ENCODE data around the gene SCNN1B.
"Not testable (repeated sequence)": the region's sequence is repeated elsewhere in the genome, so short reads cannot be mapped to it uniquely, and the experiment has no call there.

The SCNN1B gene

GRCh38 chr16:23302045-23302956 is at the start of gene SCNN1B:
Gene SCNN1B (plus strand): TSS chr16:23302302. CDS start chr16:23348600, 46,298 bp downstream.
- no peak for ATAC-seq

- ATAC-seq, result no peak
These were observed 49.8 kb upstream of the SCNN1B start for GRCh38 chr16:23252310-23252709.

GRCh38 chr16:23253650-23254049 is 48.5 kb upstream of the SCNN1B start:
- not testable (repeated sequence) for ATAC-seq

GRCh38 chr16:23254338-23254737 is 47.8 kb upstream of the SCNN1B start:
- ATAC-seq, result no peak

GRCh38 chr16:23255000-23255399 is 47.1 kb upstream of the SCNN1B start:
- no peak for ATAC-seq

GRCh38 chr16:23256440-23256839 is 45.7 kb upstream of the SCNN1B start:
- ATAC-seq, result no peak

GRCh38 chr16:23257682-23258081 is 44.4 kb upstream of the SCNN1B start:
- no peak for ATAC-seq

- ATAC-seq, result no peak
These were observed 43.2 kb upstream of the SCNN1B start for GRCh38 chr16:23258919-23259237.

- ATAC-seq, result no peak
These were observed 34.5 kb upstream of the SCNN1B start for GRCh38 chr16:23267647-23268046.

GRCh38 chr16:23268561-23268960 is 33.5 kb upstream of the SCNN1B start:
- ATAC-seq, result no peak

GRCh38 chr16:23269248-23269953 is 32.7 kb upstream of the SCNN1B start:
- ATAC-seq, result no peak

GRCh38 chr16:23270654-23271053 is 31.4 kb upstream of the SCNN1B start:
- ATAC-seq, result no peak

GRCh38 chr16:23274968-23275367 is 27.1 kb upstream of the SCNN1B start:
- no peak for ATAC-seq

- ATAC-seq, result no peak
These were observed 25.3 kb upstream of the SCNN1B start for GRCh38 chr16:23276821-23277220.

- ATAC-seq, result no peak
These were observed 24.1 kb upstream of the SCNN1B start for GRCh38 chr16:23278031-23278430.

- no peak for ATAC-seq
These were observed 22.4 kb upstream of the SCNN1B start for GRCh38 chr16:23279721-23280153.

- no peak for ATAC-seq
These were observed 21.6 kb upstream of the SCNN1B start for GRCh38 chr16:23280483-23280967.

GRCh38 chr16:23282568-23282967 is 19.5 kb upstream of the SCNN1B start:
- no peak for ATAC-seq

GRCh38 chr16:23283571-23283970 is 18.5 kb upstream of the SCNN1B start:
- ATAC-seq, result no peak

- no peak for ATAC-seq
These were observed 17.5 kb upstream of the SCNN1B start for GRCh38 chr16:23284584-23284983.

GRCh38 chr16:23286131-23286532 is 16.0 kb upstream of the SCNN1B start:
- peak; percentile 46 to 65 for ATAC-seq

- ATAC-seq, result no peak
These were observed 13.9 kb upstream of the SCNN1B start for GRCh38 chr16:23288209-23288608.

- ATAC-seq, result no peak
These were observed 13.2 kb upstream of the SCNN1B start for GRCh38 chr16:23288726-23289512.
